NCI-H524 treated with DMSO at 0.1 percent for 48 hours (cell line): ENCODE data around the gene CLCC1.

Experiments
- DNase-seq: peaks from one replicate; lab custom pipeline; 2025; lab: John Stamatoyannopoulos, UW

The CLCC1 gene

DNA sequence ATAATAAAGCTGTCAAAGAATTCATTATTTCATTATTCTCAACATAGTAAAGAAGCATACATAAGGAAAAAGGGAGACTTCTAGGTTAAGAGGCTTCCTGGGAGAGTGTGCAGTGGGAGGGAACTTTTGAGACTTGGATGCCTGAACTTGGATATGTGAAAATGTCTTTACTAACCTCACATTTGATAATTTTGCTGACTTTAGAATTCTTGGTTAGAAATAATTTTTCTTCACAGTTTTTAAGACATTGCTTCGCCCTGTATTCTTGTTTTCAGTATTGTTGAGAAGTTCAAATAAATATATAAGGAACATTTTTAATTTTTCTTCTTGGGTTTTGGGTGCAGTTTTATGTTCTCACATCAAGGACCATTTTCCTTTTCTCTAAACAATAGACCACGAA is 46.5 kb downstream of the CLCC1 start:
- no peak for DNase-seq
